HepG2 (cell line): ENCODE data around the gene TECTA. TPM values are rescaled to one million over a fixed set of nuclear protein-coding genes. Genes with fewer than 3 reads are reported as not detected.

ENCODE experiments used
- ATAC-seq: fragments of 200-7000 bp; cut with Tn5 transposase; 3 replicates; pipeline ENCODE4 v1.9.1; 2020; ENCODE audit warnings: mild to moderate bottlenecking, moderate library complexity
- BruUV-seq: library from RNA; stranded (reverse); fragments of 400-500 nt; replicated peaks from 2 replicates; lab custom pipeline; 2021; lab: Mats Ljungman, UMichigan
- CTCF ChIA-PET: fragments of 300-600 bp; formaldehyde crosslinking; extraction: SDS; loops from one replicate; lab custom pipeline; 2021; ENCODE audit warnings: low total read pairs, inconsistent platforms, low intra/inter-chr PET ratio; lab: Yijun Ruan, JAX
- POLR2A ChIA-PET: fragments of 350-600 bp; sonication (Branson Sonifier 250); formaldehyde crosslinking; loops from one replicate; lab custom pipeline; 2020; ENCODE audit warnings: antibody characterized with exemption, inconsistent platforms; lab: Yijun Ruan, JAX
- DNase-seq: peaks from one replicate; pipeline ENCODE4 v3.0.0-alpha.2; 2015; ENCODE audit warnings: low spot score
- FAIRE-seq: peaks from 3 replicates; lab custom pipeline; 2011; peaks lifted over from hg19 to GRCh38; lab: Jason Lieb, UNC
- H2AFZ ChIP-seq: one replicate; pipeline ENCODE4 v1.6.1; 2011; ENCODE audit warnings: low read length, inconsistent platforms
- H3K27ac ChIP-seq: fragments of 300-600 bp; 3 replicates; pipeline ENCODE4 v1.8.0; 2011; ENCODE audit warnings: mixed run types, mild to moderate bottlenecking, mixed read lengths, low read length, inconsistent platforms; ENCODE audit not compliant: insufficient read depth; ENCODE audit errors: extremely low read length
- H3K27me3 ChIP-seq, 2 experiments: fragments of 200-600 bp in 1 of 2; 2 replicates in 1 of 2; 3 replicates in 1 of 2; pipeline versions ENCODE4 v1.6.0 to v1.8.0; 2011; ENCODE audit warnings: low read length in 2 of 2, mild to moderate bottlenecking in 2 of 2, moderate library complexity in 2 of 2, inconsistent platforms in 1 of 2; ENCODE audit not compliant: insufficient read depth in 2 of 2, control insufficient read depth in 1 of 2
- H3K36me3 ChIP-seq, 2 experiments: fragments of 200-600 bp in 1 of 2; replicated peaks in 1 of 2; 2 replicates in 1 of 2; 3 replicates in 1 of 2; pipeline versions ENCODE4 v1.5.1 to v1.8.0; 2011; ENCODE audit warnings: low read length in 2 of 2, inconsistent platforms in 1 of 2; ENCODE audit not compliant: insufficient read depth in 2 of 2, control insufficient read depth in 1 of 2
- H3K4me1 ChIP-seq: 2 replicates; pipeline ENCODE4 v1.5.1; 2012; ENCODE audit warnings: low read length, inconsistent platforms; ENCODE audit not compliant: insufficient read depth
- H3K4me2 ChIP-seq: 2 replicates; pipeline ENCODE4 v1.6.0; 2011; ENCODE audit warnings: low read depth, low read length, inconsistent platforms
- H3K4me3 ChIP-seq, 3 experiments: fragments of 200-600 bp in 1 of 3; sonication (generic), shearing (Covaris generic) in 1 of 3; replicated peaks in 1 of 3; 2 replicates each; pipeline ENCODE4 v1.5.1; 2011 to 2016; ENCODE audit warnings: low read length in 3 of 3, inconsistent platforms in 2 of 3, low read depth in 2 of 3, mild to moderate bottlenecking in 2 of 3, control low read depth in 1 of 3, mixed read lengths in 1 of 3; ENCODE audit not compliant: insufficient read depth in 1 of 3
- H3K79me2 ChIP-seq: one replicate; pipeline ENCODE4 v1.6.1; 2011; ENCODE audit warnings: low read length, inconsistent platforms; ENCODE audit not compliant: insufficient read depth
- H3K9ac ChIP-seq: 2 replicates; pipeline ENCODE4 v1.6.0; 2011; ENCODE audit warnings: mild to moderate bottlenecking, low read depth, low read length, inconsistent platforms; ENCODE audit not compliant: insufficient read depth
- H3K9me3 ChIP-seq: 2 replicates; pipeline ENCODE4 v1.5.1; 2012; ENCODE audit warnings: mild to moderate bottlenecking, low read length
- H4K20me1 ChIP-seq: 2 replicates; pipeline ENCODE4 v1.6.0; 2011; ENCODE audit warnings: inconsistent platforms, mild to moderate bottlenecking, low read length, moderate library complexity; ENCODE audit not compliant: insufficient read depth
- ASH2L ChIP-seq: fragments of 300-600, 200-600 bp; sonication (generic); IDR thresholded peaks from 2 replicates; pipeline ENCODE4 v1.7.0; 2017; ENCODE audit warnings: low read depth, mild to moderate bottlenecking, moderate library complexity, mixed read lengths, low read length; ENCODE audit not compliant: insufficient read length
- CENPX ChIP-seq: sonication (generic); formaldehyde crosslinking; IDR thresholded peaks from 2 replicates; pipeline ENCODE4 v1.9.0; 2021; ENCODE audit warnings: mild to moderate bottlenecking, missing genetic modification reagents, moderate library complexity
- CREB1 ChIP-seq, 2 experiments: fragments of 450-650 bp in 1 of 2; IDR thresholded peaks; 2 replicates each; pipeline ENCODE4 v1.6.1; 2016 to 2017; ENCODE audit warnings: control low read depth in 1 of 2, mild to moderate bottlenecking in 1 of 2, missing compliant biosample characterization in 1 of 2, missing genetic modification characterization in 1 of 2
- FIP1L1 ChIP-seq: fragments of 200-400 bp; formaldehyde crosslinking; IDR thresholded peaks from 2 replicates; pipeline ENCODE4 v1.6.1; 2018; ENCODE audit warnings: low read depth, mild to moderate bottlenecking, low read length, moderate library complexity, borderline replicate concordance; ENCODE audit not compliant: insufficient read depth
- MBD4 ChIP-seq: IDR thresholded peaks from 2 replicates; pipeline ENCODE4 v1.6.1; 2012; ENCODE audit warnings: low read length, inconsistent platforms, borderline replicate concordance
- NCOA5 ChIP-seq: sonication (generic); formaldehyde crosslinking; IDR thresholded peaks from 2 replicates; pipeline ENCODE4 v1.4.0; 2020; ENCODE audit warnings: missing genetic modification reagents
- SETDB1 ChIP-seq: sonication (generic); formaldehyde crosslinking; IDR thresholded peaks from 2 replicates; pipeline ENCODE4 v1.5.1; 2020; ENCODE audit warnings: missing genetic modification reagents, mild to moderate bottlenecking, borderline replicate concordance
- SKI ChIP-seq: fragments of 450-650 bp; IDR thresholded peaks from one replicate; pipeline ENCODE4 v1.6.1; 2018; ENCODE audit warnings: mild to moderate bottlenecking; ENCODE audit not compliant: partially characterized antibody
- ZNF567 ChIP-seq: sonication (generic); formaldehyde crosslinking; IDR thresholded peaks from 2 replicates; pipeline ENCODE4 v1.8.1; 2023; ENCODE audit warnings: mild to moderate bottlenecking, missing genetic modification reagents, borderline replicate concordance
- ZNF713 ChIP-seq: sonication (generic); formaldehyde crosslinking; IDR thresholded peaks from 2 replicates; pipeline ENCODE4 v1.4.0; 2020; ENCODE audit warnings: mild to moderate bottlenecking, missing genetic modification reagents
- ZNF775 ChIP-seq: sonication (generic); formaldehyde crosslinking; IDR thresholded peaks from 2 replicates; pipeline ENCODE4 v1.4.0; 2020; ENCODE audit warnings: missing genetic modification reagents, mild to moderate bottlenecking, moderate library complexity, borderline replicate concordance
- ZSCAN21 ChIP-seq: sonication (generic); formaldehyde crosslinking; IDR thresholded peaks from 2 replicates; pipeline ENCODE4 v1.8.0; 2022; ENCODE audit warnings: mild to moderate bottlenecking, missing genetic modification reagents, moderate library complexity, borderline replicate concordance
- WGBS: methylation state at CpG from one replicate; pipeline ENCODE4 v1.1.6; 2017; ENCODE audit warnings: low lambda C conversion rate; 5-methylcytosine and 5-hydroxymethylcytosine counted together
- in situ Hi-C: cut with HindIII; loops from 2 replicates; pipeline ENCODE4 v1.10.0; 2017; ENCODE audit warnings: low pct_unique_long_range_greater_than_20kb; ENCODE audit not compliant: extremely low pct_ligation_motif_present
- intact Hi-C: fragments of 100-400 bp; cut with micrococcal nuclease; formaldehyde crosslinking; loops from one replicate; pipeline ENCODE4 v1.10.0; 2022; ENCODE audit not compliant: unreplicated experiment
- polyA plus RNA-seq, 8 experiments: library from polyadenylated mRNA; depleted of rRNA in 3 of 8; stranded (reverse) in 7 of 8; unstranded in 1 of 8; fragments of >200 nt; fragmentation: Illumina TruSeq in 4 of 8; extraction: Trizol in 4 of 8; gene quantifications; 2 replicates each; pipeline versions ENCODE4 v1.2.1 to v1.2.3, GENCODE V29; 2011 to 2016; ENCODE audit warnings: low read depth in 4 of 8, missing spikeins in 1 of 8, mixed read lengths in 1 of 8; ENCODE audit not compliant: insufficient read depth in 1 of 8
- total RNA-seq, 5 experiments: library from RNA; depleted of rRNA; stranded (reverse); fragments of >200 nt; fragmentation: Illumina TruSeq; extraction: Trizol; gene quantifications; 2 replicates each; pipeline ENCODE4 v1.2.3, GENCODE V29; 2016; ENCODE audit warnings: low read depth in 1 of 5
- TF ChIP-seq, protein P1 (sequence below): sonication (generic); formaldehyde crosslinking; IDR thresholded peaks from 2 replicates; pipeline ENCODE4 v1.4.0; 2020; ENCODE audit warnings: missing genetic modification reagents, borderline replicate concordance
- TF ChIP-seq, protein P2 (sequence below): sonication (generic); formaldehyde crosslinking; IDR thresholded peaks from 2 replicates; pipeline ENCODE4 v1.4.0; 2020; ENCODE audit warnings: mild to moderate bottlenecking, missing genetic modification reagents
- TF ChIP-seq, protein P3 (sequence below): sonication (generic); formaldehyde crosslinking; IDR thresholded peaks from 2 replicates; pipeline ENCODE4 v1.4.0; 2020; ENCODE audit warnings: missing genetic modification reagents

Gene TECTA
- total and polyA plus RNA-seq, 2 of the 13 experiments (the other 11 are each of a cell fraction or from before 2014, with no cell fraction given): 0.04 to 0.17 TPM

DNA sequence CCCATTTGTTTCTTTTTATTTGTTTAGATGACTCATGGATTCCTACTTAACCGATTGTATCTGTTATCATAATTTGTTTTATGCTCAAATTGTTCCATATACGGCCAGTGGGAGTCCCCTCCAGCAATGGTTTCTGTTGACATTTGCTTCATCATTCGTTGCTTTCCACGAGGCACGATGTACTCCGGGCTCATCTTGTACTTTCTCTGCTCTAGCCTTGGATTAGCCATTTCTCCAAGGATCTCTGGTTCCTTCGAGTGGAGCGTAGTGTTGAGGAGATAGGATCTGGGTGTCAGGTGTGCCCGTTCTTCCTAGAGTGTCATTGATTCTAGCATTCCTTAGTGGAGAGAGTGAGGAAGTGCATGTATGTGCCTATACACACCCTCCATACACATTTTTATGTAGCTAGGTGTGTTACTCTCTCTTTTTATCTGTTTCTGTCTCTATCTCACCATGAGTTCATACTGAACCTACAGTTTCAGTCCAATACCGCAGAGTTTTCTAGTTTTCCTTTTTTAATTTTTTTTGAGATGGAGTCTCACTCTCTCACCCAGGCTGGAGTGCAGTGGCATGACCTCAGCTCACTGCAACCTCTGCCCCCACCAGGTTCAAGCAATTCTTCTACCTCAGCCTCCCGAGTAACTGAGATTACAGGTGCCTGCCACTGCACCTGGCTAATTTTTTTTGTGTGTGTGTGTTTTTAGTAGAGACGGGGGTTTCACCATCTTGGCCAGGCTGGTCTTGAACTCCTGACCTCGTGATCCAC, 31.4 kb downstream of the TECTA start:
- whole genome bisulfite sequencing: 31% methylated on average over 13 of the region's 13 CpGs

DNA sequence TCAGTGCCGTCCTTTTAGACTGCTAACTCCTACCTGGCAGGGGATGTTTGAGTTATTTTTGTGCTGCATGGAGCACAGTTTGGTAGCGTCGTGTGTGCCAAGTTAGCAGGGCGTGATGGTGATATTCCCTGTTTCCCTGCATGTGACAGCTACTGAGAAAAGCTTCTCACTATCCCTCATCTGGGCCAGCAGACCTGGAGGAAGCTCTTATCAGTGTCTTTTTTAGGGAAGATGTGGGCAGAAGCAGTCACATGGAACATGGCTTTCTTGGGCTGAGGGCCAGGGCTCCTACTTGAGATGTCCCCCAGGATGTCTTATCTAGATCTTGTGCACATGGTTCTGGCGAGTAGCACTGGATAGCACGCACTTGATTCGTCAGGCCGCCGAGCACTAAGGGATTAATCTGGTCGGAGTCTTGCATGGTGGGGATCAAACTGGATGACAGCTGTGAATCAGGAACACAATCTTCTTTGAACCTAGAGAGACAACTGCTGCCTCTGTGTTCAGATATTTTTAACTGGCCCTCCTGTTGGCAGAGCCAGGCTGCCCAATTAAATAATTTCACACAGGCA, 33.8 kb downstream of the TECTA start:
- WGBS: 46% methylated on average over 10 of the region's 10 CpGs
- H2AFZ ChIP-seq: no peak overlapping the region
- ChIA-PET POLR2A (no interaction called here), CTCF (no interaction called here)
- no peak overlapping the region for H3K4me3 ChIP-seq
- in situ Hi-C loops: no loop called here
- intact Hi-C loops: no loop called here
- H3K27ac ChIP-seq: no peak overlapping the region
- H3K36me3 ChIP-seq: no peaks in the 10 kb centered on the region
- no peak overlapping the region for H3K4me2 ChIP-seq
- no TSS peak for BruUV-seq
- no peaks in the 10 kb centered on the region for H3K79me2 ChIP-seq
- peaks cover 0 to 8% of the 10 kb centered on the region in 2 experiments; a peak in 2 of 5 replicates for H3K27me3 ChIP-seq
- no peaks in the 10 kb centered on the region for H3K9me3 ChIP-seq
- ATAC-seq (no peak), DNase-seq (no peak), FAIRE-seq (no peak)
- H3K9ac ChIP-seq: no peak overlapping the region
- no peaks in the 10 kb centered on the region for H3K4me1 ChIP-seq
- no peaks in the 10 kb centered on the region for H4K20me1 ChIP-seq
- TF ChIP-seq, protein P1, sequence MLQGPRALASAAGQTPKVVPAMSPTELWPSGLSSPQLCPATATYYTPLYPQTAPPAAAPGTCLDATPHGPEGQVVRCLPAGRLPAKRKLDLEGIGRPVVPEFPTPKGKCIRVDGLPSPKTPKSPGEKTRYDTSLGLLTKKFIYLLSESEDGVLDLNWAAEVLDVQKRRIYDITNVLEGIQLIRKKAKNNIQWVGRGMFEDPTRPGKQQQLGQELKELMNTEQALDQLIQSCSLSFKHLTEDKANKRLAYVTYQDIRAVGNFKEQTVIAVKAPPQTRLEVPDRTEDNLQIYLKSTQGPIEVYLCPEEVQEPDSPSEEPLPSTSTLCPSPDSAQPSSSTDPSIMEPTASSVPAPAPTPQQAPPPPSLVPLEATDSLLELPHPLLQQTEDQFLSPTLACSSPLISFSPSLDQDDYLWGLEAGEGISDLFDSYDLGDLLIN (CRISPR knock-in tag): no peak
- TF ChIP-seq ZNF567 (CRISPR knock-in tag) (no peak), FIP1L1 (no peak), SKI (no peak), ZSCAN21 (CRISPR knock-in tag) (no peak), CENPX (CRISPR knock-in tag) (no peak), SETDB1 (CRISPR knock-in tag) (no peak)
- TF ChIP-seq, protein P2, sequence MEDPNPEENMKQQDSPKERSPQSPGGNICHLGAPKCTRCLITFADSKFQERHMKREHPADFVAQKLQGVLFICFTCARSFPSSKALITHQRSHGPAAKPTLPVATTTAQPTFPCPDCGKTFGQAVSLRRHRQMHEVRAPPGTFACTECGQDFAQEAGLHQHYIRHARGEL (CRISPR knock-in tag): no peak

More for the DNA sequence above, 31.4 kb downstream of the TECTA start:
- Histone ChIP-seq H4K20me1 (no peaks in the 10 kb centered on the region), H3K9ac (no peak overlapping the region), H3K27me3 (peaks cover 0 to 7% of the 10 kb centered on the region in 2 experiments; a peak in 2 of 5 replicates), H3K79me2 (no peaks in the 10 kb centered on the region), H3K4me3 (no peak overlapping the region), H3K4me1 (no peaks in the 10 kb centered on the region), H3K36me3 (no peaks in the 10 kb centered on the region), H3K9me3 (no peaks in the 10 kb centered on the region), H3K27ac (no peak overlapping the region), H2AFZ (no peak overlapping the region), H3K4me2 (no peak overlapping the region)
- intact Hi-C loops (no loop called here), in situ Hi-C loops (no loop called here)
- FAIRE-seq (no peak), DNase-seq (no peak), ATAC-seq (peak; percentile 64)
- ChIA-PET CTCF (no interaction called here), POLR2A (no interaction called here)
- TF ChIP-seq CREB1 (IDR thresholded peaks at IDR 0.05): no peak
- no peak for TF ChIP-seq CREB1 (CRISPR knock-in tag; IDR thresholded peaks at IDR 0.05)
- no peak for TF ChIP-seq ZNF775
- TF ChIP-seq, protein P3, sequence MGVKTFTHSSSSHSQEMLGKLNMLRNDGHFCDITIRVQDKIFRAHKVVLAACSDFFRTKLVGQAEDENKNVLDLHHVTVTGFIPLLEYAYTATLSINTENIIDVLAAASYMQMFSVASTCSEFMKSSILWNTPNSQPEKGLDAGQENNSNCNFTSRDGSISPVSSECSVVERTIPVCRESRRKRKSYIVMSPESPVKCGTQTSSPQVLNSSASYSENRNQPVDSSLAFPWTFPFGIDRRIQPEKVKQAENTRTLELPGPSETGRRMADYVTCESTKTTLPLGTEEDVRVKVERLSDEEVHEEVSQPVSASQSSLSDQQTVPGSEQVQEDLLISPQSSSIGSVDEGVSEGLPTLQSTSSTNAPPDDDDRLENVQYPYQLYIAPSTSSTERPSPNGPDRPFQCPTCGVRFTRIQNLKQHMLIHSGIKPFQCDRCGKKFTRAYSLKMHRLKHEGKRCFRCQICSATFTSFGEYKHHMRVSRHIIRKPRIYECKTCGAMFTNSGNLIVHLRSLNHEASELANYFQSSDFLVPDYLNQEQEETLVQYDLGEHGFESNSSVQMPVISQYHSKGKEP (CRISPR knock-in tag): no peak
- no peak for TF ChIP-seq MBD4
- no peak for TF ChIP-seq ZNF713 (CRISPR knock-in tag)
- TF ChIP-seq ASH2L: no peak
- TF ChIP-seq NCOA5 (CRISPR knock-in tag): no peak
- BruUV-seq: no TSS peak
